HG02610 (cell line): ENCODE measurements around the gene JMY.
A peak's percentile ranks its signal among the peaks of the same experiment; 100 is the strongest.

Experiments used
- ATAC-seq: cut with Tn5 transposase; IDR thresholded peaks from one replicate; pipeline ENCODE4 v1.9.1; 2021; ENCODE audit warnings: mild to moderate bottlenecking, moderate library complexity; ENCODE audit not compliant: unreplicated experiment

JMY gene, protein sequence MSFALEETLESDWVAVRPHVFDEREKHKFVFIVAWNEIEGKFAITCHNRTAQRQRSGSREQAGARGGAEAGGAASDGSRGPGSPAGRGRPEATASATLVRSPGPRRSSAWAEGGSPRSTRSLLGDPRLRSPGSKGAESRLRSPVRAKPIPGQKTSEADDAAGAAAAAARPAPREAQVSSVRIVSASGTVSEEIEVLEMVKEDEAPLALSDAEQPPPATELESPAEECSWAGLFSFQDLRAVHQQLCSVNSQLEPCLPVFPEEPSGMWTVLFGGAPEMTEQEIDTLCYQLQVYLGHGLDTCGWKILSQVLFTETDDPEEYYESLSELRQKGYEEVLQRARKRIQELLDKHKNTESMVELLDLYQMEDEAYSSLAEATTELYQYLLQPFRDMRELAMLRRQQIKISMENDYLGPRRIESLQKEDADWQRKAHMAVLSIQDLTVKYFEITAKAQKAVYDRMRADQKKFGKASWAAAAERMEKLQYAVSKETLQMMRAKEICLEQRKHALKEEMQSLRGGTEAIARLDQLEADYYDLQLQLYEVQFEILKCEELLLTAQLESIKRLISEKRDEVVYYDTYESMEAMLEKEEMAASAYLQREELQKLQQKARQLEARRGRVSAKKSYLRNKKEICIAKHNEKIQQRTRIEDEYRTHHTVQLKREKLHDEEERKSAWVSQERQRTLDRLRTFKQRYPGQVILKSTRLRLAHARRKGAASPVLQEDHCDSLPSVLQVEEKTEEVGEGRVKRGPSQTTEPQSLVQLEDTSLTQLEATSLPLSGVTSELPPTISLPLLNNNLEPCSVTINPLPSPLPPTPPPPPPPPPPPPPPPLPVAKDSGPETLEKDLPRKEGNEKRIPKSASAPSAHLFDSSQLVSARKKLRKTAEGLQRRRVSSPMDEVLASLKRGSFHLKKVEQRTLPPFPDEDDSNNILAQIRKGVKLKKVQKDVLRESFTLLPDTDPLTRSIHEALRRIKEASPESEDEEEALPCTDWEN

DNA sequence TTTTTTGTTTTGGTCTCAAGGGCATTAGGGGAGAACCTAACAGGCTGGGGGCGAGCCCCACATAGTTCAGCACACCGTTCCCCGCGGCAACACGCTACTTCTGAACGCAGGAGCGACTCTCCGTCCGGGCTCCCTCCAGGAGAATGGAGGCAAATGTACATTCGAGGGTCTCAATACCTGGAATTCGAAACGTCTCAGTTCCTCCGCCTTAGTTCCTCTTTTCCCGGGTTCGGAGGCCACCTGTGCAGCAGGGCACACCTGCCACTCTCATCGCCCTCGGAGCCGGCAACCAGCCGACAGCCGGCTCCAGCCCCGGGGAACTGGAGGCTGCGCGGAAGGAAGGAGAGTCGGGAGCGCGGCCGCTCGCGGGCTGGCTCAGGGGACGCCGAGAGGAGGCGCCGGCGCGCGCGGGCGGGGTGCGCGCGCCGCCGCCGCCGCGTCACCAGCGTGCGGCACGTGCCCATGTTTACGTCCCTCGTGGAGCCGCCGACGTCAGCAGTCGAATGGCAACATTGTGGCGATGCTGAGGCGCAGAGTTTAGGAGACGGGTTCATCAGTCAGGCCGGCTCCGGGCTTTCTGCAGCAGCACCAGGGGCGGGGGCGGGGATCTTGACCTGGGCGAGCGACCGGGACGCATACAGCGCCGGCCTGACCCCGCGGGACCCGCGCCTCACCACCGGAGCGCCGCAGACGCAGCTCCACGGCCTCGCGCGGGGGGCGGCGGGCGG is at the start of gene JMY:
JMY (plus strand) TSS at position 498 of the 728 bp plus-strand sequence. CDS start 520 bp downstream, outside the sequence.
- peak; percentile 70 for ATAC-seq

DNA sequence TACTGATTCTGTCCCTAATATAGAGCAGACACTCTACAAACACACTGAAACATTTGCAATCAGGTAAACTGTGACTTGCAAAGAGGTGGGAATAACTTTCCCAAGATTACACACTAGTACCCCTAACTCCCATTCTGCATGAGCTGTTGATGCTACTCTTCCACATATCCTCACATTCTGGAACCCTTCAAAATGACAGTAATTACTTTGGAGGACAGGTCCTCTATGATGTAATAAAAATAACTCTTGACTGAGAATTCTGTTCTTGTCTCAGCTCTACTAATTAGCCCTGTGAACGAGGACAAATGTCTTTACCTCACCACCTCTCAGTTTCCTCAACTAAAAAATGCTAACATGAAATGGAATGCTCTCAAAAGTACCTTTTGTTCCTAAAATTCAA is 49.5 kb upstream of the JMY start:
- ATAC-seq: no peak

DNA sequence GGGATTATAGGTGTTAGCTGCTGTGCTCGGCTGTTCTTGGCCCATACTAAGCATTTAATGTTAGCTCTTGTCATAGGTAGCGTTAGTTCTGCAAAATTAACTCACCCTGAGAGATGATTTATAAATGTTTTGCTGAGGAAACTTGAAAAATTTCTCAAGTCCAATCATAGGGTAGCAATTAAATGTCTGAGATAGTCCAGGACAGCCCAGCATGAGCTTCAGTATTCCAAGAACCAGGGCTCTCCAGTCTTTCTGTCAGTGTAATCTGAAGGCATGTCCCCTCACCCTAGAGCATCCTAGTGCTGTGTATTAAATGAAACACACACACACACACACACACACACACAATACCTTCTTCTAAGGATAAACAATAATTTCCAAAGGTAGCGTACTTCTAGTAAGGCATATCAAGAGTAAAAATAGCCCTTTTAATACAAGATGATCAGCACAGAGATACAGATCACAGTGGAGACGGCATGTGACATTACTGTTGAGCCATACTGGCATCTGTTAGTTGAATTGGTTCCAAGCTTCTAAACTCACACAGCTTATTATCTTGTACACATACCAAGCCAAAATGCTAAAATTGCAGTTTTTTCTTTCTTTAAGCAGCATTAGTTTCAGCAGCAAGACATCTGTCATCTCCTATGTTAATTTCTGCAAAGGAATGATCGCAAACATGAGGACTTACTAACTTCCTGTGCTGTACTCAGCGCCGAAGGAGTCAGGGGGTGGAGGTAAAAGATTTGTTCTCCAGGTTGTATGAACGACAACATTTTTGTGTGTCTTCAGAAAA is 46.3 kb upstream of the JMY start:
- no peak for ATAC-seq

DNA sequence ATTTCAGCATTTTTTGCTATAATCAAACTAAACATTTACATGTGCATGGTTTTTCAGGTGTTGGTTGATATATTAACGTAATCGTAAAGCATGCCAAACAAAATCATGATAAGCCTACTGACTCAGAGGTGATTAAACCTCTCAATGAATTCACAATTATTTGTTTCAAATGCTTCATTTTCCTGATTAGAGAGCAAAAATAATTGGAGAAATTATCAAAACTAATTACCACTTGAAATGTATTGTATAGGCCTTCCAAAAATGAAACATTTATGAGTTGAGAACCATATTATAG is 45.7 kb upstream of the JMY start:
- ATAC-seq: no peak

DNA sequence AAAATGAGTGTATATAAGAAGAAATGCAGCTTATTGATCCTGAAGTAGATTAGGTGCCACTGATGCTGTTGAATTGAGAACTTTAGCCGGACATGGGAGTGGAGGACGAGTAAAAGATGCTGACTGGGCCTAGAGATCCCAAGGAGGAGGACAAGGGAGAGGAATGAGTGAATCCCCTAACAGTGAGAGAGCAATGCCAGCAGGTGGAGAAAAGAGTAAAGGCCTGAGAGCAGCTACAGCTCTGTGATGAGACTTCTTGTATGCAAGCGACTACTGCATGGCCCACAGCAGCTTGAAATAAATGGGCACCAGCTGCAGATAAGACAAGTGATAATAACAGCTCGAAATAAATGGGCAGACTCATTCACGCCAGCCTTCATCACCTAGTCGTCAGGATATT is 44.5 kb upstream of the JMY start:
- no peak for ATAC-seq

DNA sequence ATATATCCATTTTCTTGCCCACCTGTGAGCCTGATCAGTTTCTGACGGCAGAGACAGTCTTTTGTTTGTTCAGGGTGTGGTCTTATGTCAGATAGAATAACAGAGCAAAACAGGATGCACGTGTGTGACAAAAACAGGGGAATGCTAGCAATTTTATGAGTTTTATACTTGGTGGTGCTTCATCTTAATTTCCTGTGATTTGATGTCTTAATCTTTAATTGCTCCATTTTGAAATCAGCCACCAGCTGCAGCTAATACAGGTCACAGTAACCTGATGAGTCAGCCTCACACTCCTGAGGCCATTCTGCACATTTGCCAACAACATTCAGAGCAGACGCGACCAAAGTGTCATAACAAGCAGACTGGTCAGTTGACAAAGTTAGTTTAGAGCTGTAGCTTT is 42.3 kb upstream of the JMY start:
- ATAC-seq: no peak

DNA sequence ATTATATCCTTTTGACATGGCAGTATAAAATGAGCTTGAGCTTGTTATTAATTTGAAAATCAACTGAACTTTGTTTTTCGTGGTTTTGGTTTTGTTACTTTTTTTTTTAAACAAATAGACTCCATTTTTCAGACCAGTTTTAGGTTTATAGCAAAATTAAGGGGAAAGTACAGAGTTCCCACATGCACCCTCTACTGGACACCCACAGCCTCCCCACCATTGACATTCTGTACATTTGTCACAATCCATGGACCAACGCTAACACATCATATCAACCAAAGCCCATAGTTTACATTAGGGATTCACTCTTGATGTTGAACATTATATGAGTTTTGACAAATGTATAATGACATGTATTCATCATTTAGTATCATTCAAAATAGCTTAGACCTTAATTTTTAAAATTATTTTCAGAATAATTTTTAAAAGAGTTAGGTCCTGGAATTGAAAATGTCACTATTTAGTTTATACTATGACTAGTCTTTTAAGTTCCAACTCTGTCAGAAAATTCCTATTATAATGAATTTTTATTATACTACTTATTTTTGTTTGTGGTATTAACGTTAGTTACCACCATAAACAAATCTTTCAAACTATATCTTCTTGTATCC is 35.3 kb upstream of the JMY start:
- no peak for ATAC-seq

DNA sequence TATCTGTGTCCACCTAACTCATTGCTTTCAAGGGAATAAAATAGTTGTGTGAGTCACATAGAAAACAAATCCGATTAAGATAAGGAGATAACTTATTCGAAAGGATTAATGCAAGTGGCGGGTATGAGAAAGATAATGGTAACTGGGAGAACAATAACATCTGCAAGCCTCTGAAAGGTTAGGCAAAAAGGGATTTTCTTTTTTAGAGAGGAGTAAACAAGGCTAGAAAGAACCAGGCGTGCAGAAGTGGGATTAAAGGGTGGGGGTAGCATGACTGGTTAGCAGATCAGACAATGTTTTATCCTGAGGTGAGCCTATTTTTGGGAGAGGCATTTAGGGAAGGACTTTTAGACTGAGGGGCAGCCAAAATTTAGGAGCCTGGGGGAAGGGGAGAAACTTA is 34.7 kb upstream of the JMY start:
- ATAC-seq: no peak

DNA sequence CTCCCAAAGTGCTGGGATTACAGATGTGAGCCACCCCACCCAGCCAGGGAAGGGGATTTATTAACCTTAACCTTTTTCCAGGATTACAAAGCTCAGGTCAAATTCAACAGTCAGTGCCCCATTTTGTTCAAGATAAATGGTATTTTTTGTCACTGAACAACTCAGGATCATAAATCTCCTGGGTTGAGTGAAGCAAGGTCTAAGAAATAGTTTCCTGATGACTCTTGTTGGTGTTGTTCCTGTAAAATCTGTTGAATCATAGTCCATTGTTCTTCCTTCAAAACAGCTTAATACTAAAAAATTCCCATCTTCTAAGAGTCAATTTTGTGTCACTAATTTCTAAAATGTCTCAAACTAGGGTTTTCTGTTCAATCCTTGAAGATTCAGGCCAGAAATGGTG is 33.9 kb upstream of the JMY start:
- no peak for ATAC-seq

DNA sequence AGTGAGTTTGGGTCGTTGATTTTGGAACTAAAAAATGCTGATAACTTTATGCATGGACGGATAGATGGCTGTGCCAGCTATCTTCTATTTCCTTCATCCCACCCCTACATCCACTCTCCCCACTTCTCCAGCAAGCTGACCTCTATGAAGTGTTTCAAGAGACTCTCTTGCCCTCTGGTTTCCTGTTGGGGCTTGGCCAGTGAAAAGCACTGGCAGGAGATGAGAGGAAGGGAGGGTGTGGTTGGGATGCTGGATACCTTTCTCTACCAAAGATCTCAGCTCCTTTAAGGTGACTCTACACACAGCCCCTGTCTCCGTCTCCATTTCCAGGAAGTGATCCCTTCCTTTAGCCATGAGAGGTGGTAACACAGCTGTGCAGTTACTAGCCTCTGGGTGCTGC is 30.0 kb upstream of the JMY start:
- ATAC-seq: no peak

DNA sequence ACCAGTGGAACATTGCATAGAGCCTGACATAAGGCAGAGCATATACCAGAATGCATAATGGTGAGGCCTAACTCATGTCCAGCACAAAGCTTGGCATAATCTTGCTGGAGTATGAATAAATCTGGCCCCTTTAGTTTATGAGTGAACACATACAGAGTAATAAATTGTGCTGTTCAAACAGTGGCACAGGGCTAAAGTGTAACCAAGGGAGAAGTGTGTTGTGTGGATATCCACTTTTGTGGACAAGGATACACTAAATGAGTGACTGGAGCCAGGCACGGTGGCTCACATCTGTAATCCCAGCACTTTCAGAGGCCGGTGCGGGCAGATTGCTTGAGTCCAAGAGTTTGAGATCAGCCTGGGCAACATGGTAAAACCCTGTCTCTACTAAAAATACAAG is 29.4 kb upstream of the JMY start:
- no peak for ATAC-seq

DNA sequence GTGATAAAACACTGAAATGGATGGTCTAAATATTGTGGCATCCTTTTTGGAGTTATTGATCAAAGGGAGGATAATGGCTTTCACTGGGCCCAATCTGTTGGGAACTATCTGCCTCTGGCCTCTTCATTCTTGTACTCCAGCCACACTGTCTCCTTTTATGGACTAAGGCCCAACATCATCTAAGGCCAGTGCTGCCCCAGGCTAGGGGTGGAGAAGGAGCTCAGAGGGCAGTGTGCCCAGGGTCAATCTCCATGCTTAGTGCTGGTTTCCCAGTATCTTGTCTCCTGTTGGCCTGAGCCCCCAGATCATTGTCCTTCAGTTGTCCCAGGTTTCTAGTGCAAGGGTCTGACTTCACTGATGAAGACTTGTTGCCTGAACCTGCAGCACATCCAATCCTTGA is 26.4 kb upstream of the JMY start:
- no peak for ATAC-seq

DNA sequence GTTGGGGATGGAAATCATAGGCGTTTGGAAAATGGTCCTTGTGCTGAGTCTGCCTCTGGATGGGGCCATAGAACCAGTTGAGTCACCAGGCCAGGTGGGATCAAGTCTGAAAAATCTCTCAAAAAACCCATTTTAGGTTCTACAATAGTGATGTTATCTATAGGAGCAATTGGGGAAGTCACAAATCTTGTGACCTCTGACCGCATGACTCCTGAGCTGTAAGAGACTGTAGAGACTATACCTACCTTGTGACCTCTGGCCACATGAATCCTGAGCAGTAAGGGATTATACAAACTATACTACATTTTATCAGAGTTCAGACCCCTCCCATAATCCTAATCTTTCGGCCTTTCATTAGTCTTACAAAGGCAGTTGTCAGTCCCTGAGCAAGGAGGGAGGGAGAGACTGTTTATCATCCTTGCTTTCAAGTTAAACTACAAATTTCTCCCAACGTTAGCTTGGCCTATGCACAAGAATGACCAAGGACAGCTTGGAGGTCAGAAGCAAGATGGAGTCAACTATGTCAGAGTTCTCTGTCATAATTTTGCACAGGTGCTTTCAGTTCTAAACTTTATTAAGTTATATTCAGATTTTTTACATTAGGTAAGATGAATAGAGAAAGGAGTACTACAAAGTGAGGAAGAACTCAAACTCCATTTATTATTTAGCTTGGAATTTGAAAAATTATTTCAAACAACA is 11.5 kb upstream of the JMY start:
- no peak for ATAC-seq

DNA sequence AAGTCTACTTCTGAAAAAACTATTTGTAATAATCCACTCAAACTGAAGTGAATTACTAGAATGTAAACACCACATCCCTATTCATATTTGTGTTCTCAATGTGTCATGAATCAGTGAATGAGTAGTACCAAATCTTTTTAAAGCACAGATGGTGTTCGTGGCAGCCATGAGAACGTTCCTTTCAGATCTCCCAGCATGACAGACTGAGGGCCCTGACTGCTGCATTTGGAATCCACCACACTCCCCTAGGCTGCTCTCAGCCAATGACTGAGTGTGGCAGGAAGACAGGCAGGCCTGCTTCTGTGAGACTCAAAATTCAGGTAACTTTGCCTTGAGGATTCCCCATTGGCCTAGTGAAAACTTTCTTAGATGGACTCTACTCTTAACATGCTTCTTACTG is 10.9 kb upstream of the JMY start:
- no peak for ATAC-seq

DNA sequence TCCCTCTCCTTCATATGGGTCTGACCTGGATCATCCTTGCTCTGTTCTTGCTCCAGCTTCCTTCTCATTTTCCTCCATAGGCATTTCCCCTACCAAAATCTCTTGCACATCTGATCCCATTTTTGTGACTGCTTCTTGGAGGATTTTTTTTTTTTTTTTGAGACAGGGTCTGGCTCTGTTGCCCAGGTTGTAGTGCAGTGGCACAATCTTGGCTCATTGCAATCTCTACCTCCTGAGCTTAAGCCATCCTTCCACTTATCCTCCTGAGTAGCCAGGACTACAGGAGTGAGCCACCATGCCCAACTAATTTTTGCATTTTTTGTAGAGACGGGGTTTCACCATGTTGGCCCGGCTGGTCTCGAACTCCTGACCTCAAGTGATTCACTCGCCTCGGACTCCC is 10.5 kb upstream of the JMY start:
- no peak for ATAC-seq

DNA sequence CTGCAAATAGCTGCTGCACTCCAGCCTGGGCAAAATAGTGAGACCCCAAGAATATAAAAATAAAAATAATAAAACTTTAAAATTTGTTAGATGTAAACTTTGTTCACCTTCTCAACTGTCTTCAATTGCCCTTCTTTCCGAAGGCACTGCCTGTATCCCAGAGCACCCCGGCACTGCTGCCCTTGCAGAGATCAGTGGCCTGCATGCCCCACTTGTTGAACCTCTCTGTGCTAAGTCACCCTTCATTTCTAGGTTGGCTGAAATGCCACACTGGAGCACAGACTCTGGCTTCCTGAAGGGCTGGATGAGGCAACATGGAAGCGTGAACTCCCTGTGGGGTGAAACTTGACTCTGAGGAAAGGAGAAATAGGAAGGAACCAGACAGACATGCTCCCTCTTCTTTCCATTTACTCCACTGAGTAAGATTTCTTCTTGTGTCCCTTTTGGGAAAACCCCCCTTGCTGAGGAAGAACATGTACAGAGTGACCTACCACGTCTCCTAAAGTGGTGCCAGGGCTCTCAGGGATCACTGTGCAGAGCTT is 8.4 kb upstream of the JMY start:
- ATAC-seq: no peak

DNA sequence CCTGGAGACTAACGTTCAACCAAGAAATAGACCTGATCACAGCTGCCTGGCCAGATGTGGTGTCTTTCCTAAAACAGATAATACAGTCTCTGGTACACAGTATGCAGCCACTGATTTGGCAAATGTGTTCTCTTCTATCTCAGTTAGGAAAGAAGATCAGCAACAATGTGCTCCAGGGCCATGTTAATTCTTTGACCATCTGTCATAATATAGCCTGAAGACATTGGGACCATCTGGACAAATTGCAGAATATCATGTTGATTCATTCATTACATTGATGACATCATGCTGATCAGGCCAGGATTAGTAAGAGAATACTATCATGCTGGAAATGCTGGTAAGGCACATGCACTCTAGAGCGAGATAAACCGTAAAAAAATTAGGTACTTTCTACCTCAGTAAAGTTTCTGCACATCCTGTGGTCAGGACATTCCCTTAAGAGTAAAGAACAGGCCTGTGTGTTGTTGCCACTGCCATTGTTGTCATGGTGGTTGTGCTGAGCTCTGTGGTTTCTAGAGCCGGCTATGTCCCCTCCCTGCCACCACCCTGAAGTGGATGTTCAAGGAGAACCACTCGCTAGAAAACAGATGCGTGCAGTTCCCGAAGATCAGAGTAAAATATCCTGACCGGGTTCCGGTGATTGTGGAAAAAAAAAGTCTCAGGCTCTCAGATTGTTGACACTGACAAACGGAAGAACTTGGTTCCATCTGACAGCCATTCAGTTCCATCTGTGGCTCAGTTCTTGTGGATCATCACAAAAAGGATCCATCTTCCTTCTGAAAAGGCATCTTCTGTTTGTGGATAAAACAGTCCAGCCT is 6.4 kb upstream of the JMY start:
- ATAC-seq: peak; percentile 94

DNA sequence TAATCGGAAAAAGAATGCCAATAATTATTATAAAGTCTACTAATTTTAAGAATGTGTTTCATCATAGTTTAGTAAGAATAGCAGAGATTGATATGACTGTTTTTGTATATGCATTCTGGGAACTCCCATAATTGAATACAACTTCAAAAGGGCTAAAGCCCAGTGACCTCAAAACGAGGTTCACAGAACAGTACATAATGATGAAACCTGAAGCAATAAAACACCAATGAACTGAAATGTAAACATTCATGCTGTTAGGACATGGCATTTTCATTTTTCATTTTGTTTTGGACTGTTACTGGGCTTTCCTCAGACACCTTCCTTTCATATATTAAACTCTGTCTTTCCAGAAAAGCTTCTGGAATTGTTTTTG is 684 bp upstream of the JMY start:
- peak; percentile 34 for ATAC-seq
